Measurements from ENCODE around the gene SEC14L5.

Gene SEC14L5

DNA sequence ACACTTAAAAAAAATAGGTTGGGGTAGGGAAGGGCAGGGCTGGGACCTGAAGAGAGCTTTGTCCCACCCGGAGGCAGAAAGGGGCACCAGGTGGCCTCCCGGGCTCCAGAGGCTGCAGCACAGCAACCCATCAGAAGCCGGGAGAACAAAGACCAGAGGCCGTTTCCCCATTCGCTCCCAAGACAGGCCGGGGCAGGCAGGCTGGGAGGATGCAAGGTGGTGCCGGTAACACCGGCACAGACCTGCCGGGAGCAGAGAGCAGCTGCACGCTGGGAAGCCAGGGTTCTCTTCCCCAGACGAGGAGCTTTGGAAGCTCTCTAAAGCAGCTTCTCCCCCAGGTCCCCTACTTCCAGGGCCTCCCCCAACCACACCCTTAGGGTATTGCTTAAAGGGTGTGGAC lies 26.7 kb upstream of the SEC14L5 start:
- no peak overlapping the region for H2AFZ ChIP-seq (ENCODE audit: low read depth)
- no peaks in the 10 kb centered on the region for H3K36me3 ChIP-seq (ENCODE audit: insufficient read depth)
- no peaks in the 10 kb centered on the region for H3K27me3 ChIP-seq (ENCODE audit: insufficient read depth, low read depth)
- H3K4me2 ChIP-seq = no peak overlapping the region
- TF ChIP-seq, protein P1, sequence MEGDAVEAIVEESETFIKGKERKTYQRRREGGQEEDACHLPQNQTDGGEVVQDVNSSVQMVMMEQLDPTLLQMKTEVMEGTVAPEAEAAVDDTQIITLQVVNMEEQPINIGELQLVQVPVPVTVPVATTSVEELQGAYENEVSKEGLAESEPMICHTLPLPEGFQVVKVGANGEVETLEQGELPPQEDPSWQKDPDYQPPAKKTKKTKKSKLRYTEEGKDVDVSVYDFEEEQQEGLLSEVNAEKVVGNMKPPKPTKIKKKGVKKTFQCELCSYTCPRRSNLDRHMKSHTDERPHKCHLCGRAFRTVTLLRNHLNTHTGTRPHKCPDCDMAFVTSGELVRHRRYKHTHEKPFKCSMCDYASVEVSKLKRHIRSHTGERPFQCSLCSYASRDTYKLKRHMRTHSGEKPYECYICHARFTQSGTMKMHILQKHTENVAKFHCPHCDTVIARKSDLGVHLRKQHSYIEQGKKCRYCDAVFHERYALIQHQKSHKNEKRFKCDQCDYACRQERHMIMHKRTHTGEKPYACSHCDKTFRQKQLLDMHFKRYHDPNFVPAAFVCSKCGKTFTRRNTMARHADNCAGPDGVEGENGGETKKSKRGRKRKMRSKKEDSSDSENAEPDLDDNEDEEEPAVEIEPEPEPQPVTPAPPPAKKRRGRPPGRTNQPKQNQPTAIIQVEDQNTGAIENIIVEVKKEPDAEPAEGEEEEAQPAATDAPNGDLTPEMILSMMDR (conservative IDR thresholded peaks at IDR 0.05; ENCODE audit: low read depth, low read length) = no peak
- no peak overlapping the region for H3K27ac ChIP-seq
- no peaks in the 10 kb centered on the region for H3K79me2 ChIP-seq (ENCODE audit: insufficient read depth, low read depth)
- no peaks in the 10 kb centered on the region for H4K20me1 ChIP-seq (ENCODE audit: insufficient read depth)
- no peak overlapping the region for H3K9ac ChIP-seq
- H3K4me1 ChIP-seq (ENCODE audit: low read depth, poor library complexity, severe bottlenecking) = peaks cover 4% of the 10 kb centered on the region
- H3K4me3 ChIP-seq (IDR thresholded peaks at IDR 0.05; ENCODE audit: insufficient read depth, low read depth, low read length) = no peak overlapping the region

DNA sequence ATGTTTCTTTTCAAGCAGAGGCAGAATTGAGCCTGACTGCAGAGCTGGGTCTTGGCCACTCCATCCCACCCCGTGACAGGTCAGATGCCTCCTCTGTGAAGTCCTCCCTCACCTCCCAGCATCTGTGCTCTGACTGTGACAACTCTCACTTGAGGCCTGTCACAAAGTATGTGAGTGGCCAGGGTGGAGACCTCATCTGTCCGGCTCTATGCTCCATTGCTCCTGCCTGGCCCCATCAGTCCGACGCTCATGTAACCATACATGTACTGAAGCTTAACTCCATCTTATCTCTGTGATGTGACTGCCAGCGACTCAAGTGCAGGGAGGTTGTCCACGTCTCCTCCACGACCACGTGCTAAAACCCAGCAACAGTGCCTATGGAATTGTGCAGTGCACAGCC lies 24.7 kb upstream of the SEC14L5 start:
- no peaks in the 10 kb centered on the region for H3K79me2 ChIP-seq (ENCODE audit: insufficient read depth, low read depth)
- no peak overlapping the region for H3K4me2 ChIP-seq
- H2AFZ ChIP-seq (ENCODE audit: low read depth) = no peak overlapping the region

DNA sequence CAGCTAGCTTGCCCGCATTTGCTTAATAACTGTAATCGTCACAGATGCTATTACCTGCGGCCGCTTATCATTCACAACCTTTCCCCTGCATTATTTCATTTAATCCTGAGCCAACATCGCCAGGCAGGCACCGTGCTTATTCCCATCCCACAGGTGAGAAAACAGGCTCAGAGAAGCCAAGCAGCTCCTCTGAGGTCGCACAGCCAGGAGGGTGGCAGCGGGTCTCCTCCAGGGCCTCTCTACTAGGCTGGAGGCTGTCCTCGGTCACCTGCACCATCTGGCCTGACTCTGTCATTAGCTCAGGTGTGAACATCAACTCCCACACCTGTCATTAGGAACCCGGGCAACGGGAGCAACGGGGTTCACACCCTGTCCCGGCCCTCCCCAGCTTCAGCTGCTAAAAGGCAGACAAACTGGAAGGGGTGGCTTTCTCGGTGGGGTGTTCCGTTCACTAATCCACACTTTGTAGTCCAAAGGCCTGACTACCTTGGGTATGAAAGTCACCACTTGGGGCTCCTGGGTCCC lies 24.2 kb upstream of the SEC14L5 start:
- H3K9ac ChIP-seq = no peak overlapping the region
- no peak overlapping the region for H3K27ac ChIP-seq
- no peak overlapping the region for H3K4me3 ChIP-seq (IDR thresholded peaks at IDR 0.05; ENCODE audit: insufficient read depth, low read depth, low read length)
- H2AFZ ChIP-seq (ENCODE audit: low read depth) = no peak overlapping the region
- no peak overlapping the region for H3K4me2 ChIP-seq
- no peaks in the 10 kb centered on the region for H3K27me3 ChIP-seq (ENCODE audit: insufficient read depth, low read depth)
- H3K4me1 ChIP-seq (ENCODE audit: low read depth, poor library complexity, severe bottlenecking) = peaks cover 7% of the 10 kb centered on the region
- TF ChIP-seq, protein P1 (conservative IDR thresholded peaks at IDR 0.05; ENCODE audit: low read depth, low read length) = no peak
- H4K20me1 ChIP-seq (ENCODE audit: insufficient read depth) = no peaks in the 10 kb centered on the region
- no peaks in the 10 kb centered on the region for H3K79me2 ChIP-seq (ENCODE audit: insufficient read depth, low read depth)
- no peaks in the 10 kb centered on the region for H3K36me3 ChIP-seq (ENCODE audit: insufficient read depth)

More for the DNA sequence above, 24.7 kb upstream of the SEC14L5 start:
- Histone ChIP-seq H4K20me1 (ENCODE audit: insufficient read depth) (no peaks in the 10 kb centered on the region), H3K27ac (no peak overlapping the region), H3K4me3 (IDR thresholded peaks at IDR 0.05; ENCODE audit: insufficient read depth, low read depth, low read length) (no peak overlapping the region), H3K36me3 (ENCODE audit: insufficient read depth) (no peaks in the 10 kb centered on the region), H3K9ac (no peak overlapping the region), H3K27me3 (ENCODE audit: insufficient read depth, low read depth) (no peaks in the 10 kb centered on the region), H3K4me1 (ENCODE audit: low read depth, poor library complexity, severe bottlenecking) (peaks cover 7% of the 10 kb centered on the region)
- TF ChIP-seq, protein P1 (conservative IDR thresholded peaks at IDR 0.05; ENCODE audit: low read depth, low read length) = no peak

DNA sequence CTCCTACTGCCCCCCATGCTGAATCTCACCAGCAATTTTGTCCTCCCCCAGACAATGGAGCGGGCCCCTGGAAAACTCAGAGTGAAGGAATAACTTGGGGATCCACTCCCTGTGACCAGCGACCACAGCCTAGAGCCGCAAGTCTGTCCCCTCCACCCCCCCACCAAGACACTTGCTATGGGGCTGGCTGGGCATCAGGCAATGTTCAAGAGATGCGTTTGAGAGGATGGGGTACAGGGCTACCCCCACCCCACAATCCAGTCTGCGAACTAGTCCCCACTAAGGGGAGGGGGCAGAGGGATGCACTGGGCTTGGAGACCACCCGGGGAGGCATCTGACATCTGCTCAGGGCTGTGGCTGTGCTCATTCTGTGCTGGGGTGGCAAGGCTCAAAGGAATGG lies 23.5 kb upstream of the SEC14L5 start:
- Histone ChIP-seq H3K36me3 (ENCODE audit: insufficient read depth) (no peaks in the 10 kb centered on the region), H4K20me1 (ENCODE audit: insufficient read depth) (no peaks in the 10 kb centered on the region), H3K9ac (no peak overlapping the region), H2AFZ (ENCODE audit: low read depth) (no peak overlapping the region), H3K27ac (no peak overlapping the region), H3K4me3 (IDR thresholded peaks at IDR 0.05; ENCODE audit: insufficient read depth, low read depth, low read length) (no peak overlapping the region), H3K4me2 (no peak overlapping the region), H3K79me2 (ENCODE audit: insufficient read depth, low read depth) (no peaks in the 10 kb centered on the region), H3K4me1 (ENCODE audit: low read depth, poor library complexity, severe bottlenecking) (peaks cover 7% of the 10 kb centered on the region), H3K27me3 (ENCODE audit: insufficient read depth, low read depth) (no peaks in the 10 kb centered on the region)
- TF ChIP-seq, protein P1 (conservative IDR thresholded peaks at IDR 0.05; ENCODE audit: low read depth, low read length) = no peak

All from KMS-11 (cell line).